Tibial nerve (tissue), 4 donors: ENCODE results near the gene MYMK. TPM values are rescaled to one million over a fixed set of nuclear protein-coding genes. Genes with fewer than 3 reads are reported as not detected.

Experiments
- DNase-seq, 2 donors: peaks; one replicate each; pipeline ENCODE4 v3.0.0-alpha.2; 2019; ENCODE audit warnings: low spot score in 2 of 2
- H3K27ac ChIP-seq, 4 donors: fragments of 200-600 bp; sonication (generic) in 3 of 4; one replicate each; pipeline ENCODE4 v1.5.1; 2017 to 2019; ENCODE audit warnings: mild to moderate bottlenecking in 1 of 4
- H3K27me3 ChIP-seq, 2 donors: fragments of 200-600 bp; sonication (generic) in 1 of 2; one replicate each; pipeline versions ENCODE4 v1.5.1 to v1.6.0; 2017 to 2019
- H3K36me3 ChIP-seq, 3 donors: fragments of 200-600 bp; sonication (generic); one replicate each; pipeline ENCODE4 v1.5.1; 2018 to 2019
- H3K4me1 ChIP-seq, 4 donors: fragments of 200-600 bp; sonication (generic) in 3 of 4; one replicate each; pipeline ENCODE4 v1.5.1; 2017 to 2019
- H3K4me3 ChIP-seq, 4 donors: fragments of 200-600 bp; sonication (generic) in 3 of 4; one replicate each; pipeline ENCODE4 v1.5.1; 2017 to 2019; ENCODE audit warnings: mild to moderate bottlenecking in 1 of 4, moderate library complexity in 1 of 4
- H3K9me3 ChIP-seq, 4 donors: fragments of 200-600 bp; sonication (generic) in 3 of 4; one replicate each; pipeline ENCODE4 v1.5.1; 2017 to 2019
- EP300 ChIP-seq, 2 donors: sonication (generic); formaldehyde crosslinking; IDR thresholded peaks; one replicate each; pipeline ENCODE4 v1.6.1; 2017; ENCODE audit warnings: antibody characterized with exemption in 2 of 2, mild to moderate bottlenecking in 1 of 2
- POLR2A ChIP-seq, 2 donors: fragments of 450-650 bp; IDR thresholded peaks; one replicate each; pipeline ENCODE4 v1.6.1; 2017; ENCODE audit warnings: antibody characterized with exemption in 2 of 2, mild to moderate bottlenecking in 2 of 2, moderate library complexity in 2 of 2
- WGBS, 2 donors: methylation state at CpG; one replicate each; pipeline ENCODE4 v1.1.5; 2018; 5-methylcytosine and 5-hydroxymethylcytosine counted together
- total RNA-seq, 4 donors: library from RNA; depleted of rRNA; stranded (reverse); fragments of >200 nt; gene quantifications; one replicate each; pipeline ENCODE4 v1.1.0, GENCODE V29; 2016
- TF ChIP-seq, protein P1 (sequence below), 5 experiments: fragments of 200-600 bp in 3 of 5; fragments of 450-650 bp in 2 of 5; sonication (generic) in 3 of 5; IDR thresholded peaks; one replicate each; pipeline ENCODE4 v1.5.1; 2016 to 2019; ENCODE audit warnings: antibody characterized with exemption in 5 of 5, mild to moderate bottlenecking in 3 of 5, moderate library complexity in 2 of 5

Gene MYMK
- total RNA-seq, 4 donors from 2014 or later = 1.4 to 8.3 TPM; not detected in 2

DNA sequence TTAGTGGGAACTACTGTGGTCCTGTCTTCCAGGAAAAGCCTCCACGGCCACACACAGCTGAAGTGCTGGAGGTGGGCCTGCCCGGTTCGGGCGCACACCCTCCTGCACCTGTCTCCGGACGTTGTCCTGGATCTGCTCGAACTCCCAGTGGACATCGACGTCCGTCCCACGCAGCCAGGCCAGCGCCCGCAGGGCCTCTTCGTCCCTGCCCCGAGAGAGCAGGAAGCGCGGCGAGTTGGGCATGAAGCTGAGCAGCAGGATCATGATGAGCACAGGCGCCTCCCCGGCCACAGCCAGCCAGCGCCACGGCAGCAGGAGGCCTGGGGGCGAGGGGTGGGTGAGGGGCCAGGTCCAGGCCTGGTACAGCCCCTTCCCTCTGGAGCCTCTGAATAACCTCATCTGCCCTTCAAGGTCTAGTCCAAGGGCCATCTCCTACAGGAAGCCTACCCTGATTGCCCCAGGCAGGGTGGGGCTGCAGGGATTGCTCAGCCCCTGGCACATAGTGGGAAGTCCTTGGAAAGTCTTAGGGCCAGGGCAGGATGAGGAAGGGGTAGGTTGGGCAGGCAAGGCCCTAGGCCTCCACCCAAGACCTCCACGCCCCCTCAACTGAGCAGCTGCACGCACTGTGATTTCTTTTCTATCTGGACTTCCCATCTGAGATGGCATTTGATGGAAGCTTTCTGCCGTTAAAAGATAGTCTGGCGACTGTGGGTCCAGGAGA lies 49.3 kb downstream of the MYMK start:
- WGBS, 2 donors = 90 to 92% methylated on average over 19 to 22 of the region's 27 CpGs
- no peaks in the 10 kb centered on the region for H3K9me3 ChIP-seq
- no peak overlapping the region for H3K4me3 ChIP-seq
- TF ChIP-seq EP300 (IDR thresholded peaks at IDR 0.05) (no peak), POLR2A (IDR thresholded peaks at IDR 0.05) (no peak)
- TF ChIP-seq, protein P1, sequence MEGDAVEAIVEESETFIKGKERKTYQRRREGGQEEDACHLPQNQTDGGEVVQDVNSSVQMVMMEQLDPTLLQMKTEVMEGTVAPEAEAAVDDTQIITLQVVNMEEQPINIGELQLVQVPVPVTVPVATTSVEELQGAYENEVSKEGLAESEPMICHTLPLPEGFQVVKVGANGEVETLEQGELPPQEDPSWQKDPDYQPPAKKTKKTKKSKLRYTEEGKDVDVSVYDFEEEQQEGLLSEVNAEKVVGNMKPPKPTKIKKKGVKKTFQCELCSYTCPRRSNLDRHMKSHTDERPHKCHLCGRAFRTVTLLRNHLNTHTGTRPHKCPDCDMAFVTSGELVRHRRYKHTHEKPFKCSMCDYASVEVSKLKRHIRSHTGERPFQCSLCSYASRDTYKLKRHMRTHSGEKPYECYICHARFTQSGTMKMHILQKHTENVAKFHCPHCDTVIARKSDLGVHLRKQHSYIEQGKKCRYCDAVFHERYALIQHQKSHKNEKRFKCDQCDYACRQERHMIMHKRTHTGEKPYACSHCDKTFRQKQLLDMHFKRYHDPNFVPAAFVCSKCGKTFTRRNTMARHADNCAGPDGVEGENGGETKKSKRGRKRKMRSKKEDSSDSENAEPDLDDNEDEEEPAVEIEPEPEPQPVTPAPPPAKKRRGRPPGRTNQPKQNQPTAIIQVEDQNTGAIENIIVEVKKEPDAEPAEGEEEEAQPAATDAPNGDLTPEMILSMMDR (IDR thresholded peaks at IDR 0.05) = no peak
- no peaks in the 10 kb centered on the region for H3K27me3 ChIP-seq
- no peak overlapping the region for H3K27ac ChIP-seq
- peaks cover 0 to 22% (median 10%) of the 10 kb centered on the region in 4 donors for H3K4me1 ChIP-seq
- peaks cover 0 to 35% (median 0%) of the 10 kb centered on the region in 3 donors for H3K36me3 ChIP-seq
- no peak for DNase-seq

DNA sequence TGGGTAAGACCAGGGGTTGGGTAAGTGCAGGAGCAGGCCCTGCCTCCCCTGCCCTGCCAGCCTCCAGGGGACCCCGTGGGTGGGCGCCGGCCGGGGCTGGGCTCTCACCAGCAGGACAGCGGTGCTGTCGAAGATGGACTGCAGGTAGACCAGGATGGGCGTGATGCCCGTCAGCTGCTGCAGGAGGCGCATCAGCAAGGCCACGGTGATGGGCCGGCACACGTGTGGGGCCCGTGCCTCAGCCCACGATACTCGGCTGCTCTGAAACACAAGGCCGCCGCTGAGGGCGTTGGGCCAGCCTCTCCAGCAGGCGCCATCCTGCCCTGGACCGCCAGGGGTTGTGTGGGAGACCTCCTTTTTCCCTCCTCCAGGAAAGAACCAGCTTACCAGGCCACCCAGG lies 49.9 kb downstream of the MYMK start:
- no peak overlapping the region for H3K27ac ChIP-seq
- peaks cover 0 to 35% (median 0%) of the 10 kb centered on the region in 3 donors for H3K36me3 ChIP-seq
- H3K27me3 ChIP-seq = no peaks in the 10 kb centered on the region
- H3K9me3 ChIP-seq = no peaks in the 10 kb centered on the region
- WGBS, 2 donors = 60% methylated on average over 3 of the region's 20 CpGs; no CpG with 5 or more reads in 1 of the 2 donors
- H3K4me1 ChIP-seq = peaks cover 0 to 20% (median 10%) of the 10 kb centered on the region in 4 donors
- no peak for DNase-seq
- H3K4me3 ChIP-seq = no peak overlapping the region
- TF ChIP-seq EP300 (IDR thresholded peaks at IDR 0.05) (no peak), POLR2A (IDR thresholded peaks at IDR 0.05) (no peak)
- TF ChIP-seq, protein P1 (IDR thresholded peaks at IDR 0.05) = no peak

GRCh38 chr9:133474215-133474614 lies 50.5 kb downstream of the MYMK start:
- no peaks in the 10 kb centered on the region for H3K9me3 ChIP-seq
- H3K4me3 ChIP-seq = no peak overlapping the region
- no peaks in the 10 kb centered on the region for H3K27me3 ChIP-seq
- DNase-seq = no peak
- peaks cover 0 to 13% (median 8%) of the 10 kb centered on the region in 4 donors for H3K4me1 ChIP-seq
- TF ChIP-seq EP300 (IDR thresholded peaks at IDR 0.05) = no peak
- TF ChIP-seq POLR2A (IDR thresholded peaks at IDR 0.05) = no peak
- TF ChIP-seq, protein P1 (IDR thresholded peaks at IDR 0.05) = no peak
- peaks cover 0 to 41% (median 0%) of the 10 kb centered on the region in 3 donors for H3K36me3 ChIP-seq
- 77 to 79% methylated on average over 4 to 5 of the region's 5 CpGs for WGBS, 2 donors
- no peak overlapping the region for H3K27ac ChIP-seq

- H3K4me1 ChIP-seq = peaks cover 0 to 11% (median 7%) of the 10 kb centered on the region in 4 donors
- no peak for DNase-seq
- H3K4me3 ChIP-seq = no peak overlapping the region
- WGBS, 2 donors = 90 to 92% methylated on average over 11 to 20 of the region's 20 CpGs
- H3K27ac ChIP-seq = no peak overlapping the region
- no peaks in the 10 kb centered on the region for H3K9me3 ChIP-seq
- peaks cover 0 to 46% (median 2%) of the 10 kb centered on the region in 3 donors for H3K36me3 ChIP-seq
- TF ChIP-seq, protein P1 (IDR thresholded peaks at IDR 0.05) = no peak
- TF ChIP-seq POLR2A (IDR thresholded peaks at IDR 0.05) (no peak), EP300 (IDR thresholded peaks at IDR 0.05) (no peak)
- H3K27me3 ChIP-seq = no peaks in the 10 kb centered on the region
These were observed 51.0 kb downstream of the MYMK start for GRCh38 chr9:133473743-133474142.

GRCh38 chr9:133472753-133473378 lies 51.9 kb downstream of the MYMK start:
- peaks cover 0 to 54% (median 4%) of the 10 kb centered on the region in 3 donors for H3K36me3 ChIP-seq
- no peaks in the 10 kb centered on the region for H3K9me3 ChIP-seq
- WGBS, 2 donors = 74 to 75% methylated on average over 14 of the region's 19 CpGs
- H3K4me3 ChIP-seq = no peak overlapping the region
- no peak overlapping the region for H3K27ac ChIP-seq
- TF ChIP-seq EP300 (IDR thresholded peaks at IDR 0.05) = no peak
- TF ChIP-seq POLR2A (IDR thresholded peaks at IDR 0.05) = no peak
- TF ChIP-seq, protein P1 (IDR thresholded peaks at IDR 0.05) = no peak
- no peaks in the 10 kb centered on the region for H3K27me3 ChIP-seq
- peaks cover 0 to 2% (median 0%) of the 10 kb centered on the region in 4 donors for H3K4me1 ChIP-seq
- DNase-seq = no peak
